Neural cell (in vitro differentiated cells): ENCODE measurements around the gene BCL11B. TPM values are rescaled to one million over a fixed set of nuclear protein-coding genes. Genes with fewer than 3 reads are reported as not detected.

Experiments used
- H2AFZ ChIP-seq: fragments of 200-600, 300-800 bp; sonication (generic), shearing (Covaris generic); 2 replicates; pipeline ENCODE4 v1.6.0; 2014; ENCODE audit warnings: low read depth, mild to moderate bottlenecking, antibody characterized with exemption, low read length, moderate library complexity
- H3F3A ChIP-seq: fragments of 200-600 bp; shearing (Covaris generic); 2 replicates; pipeline ENCODE4 v1.6.1; 2016; ENCODE audit warnings: mild to moderate bottlenecking, moderate library complexity, mixed read lengths, antibody characterized with exemption, low read length; ENCODE audit not compliant: insufficient read depth, poor library complexity, severe bottlenecking
- H3K27ac ChIP-seq: fragments of 200-600, 300-800 bp; sonication (generic), shearing (Covaris generic); 2 replicates; pipeline ENCODE4 v1.5.1; 2014; ENCODE audit warnings: mild to moderate bottlenecking, low read length, moderate library complexity
- H3K27me3 ChIP-seq: fragments of 300-800, 200-600 bp; sonication (generic), shearing (Covaris generic); 2 replicates; pipeline ENCODE4 v1.6.0; 2014; ENCODE audit warnings: mild to moderate bottlenecking, low read depth, low read length, moderate library complexity; ENCODE audit not compliant: insufficient read depth
- H3K36me3 ChIP-seq: fragments of 300-800, 200-600 bp; sonication (generic), shearing (Covaris generic); 2 replicates; pipeline ENCODE4 v1.5.1; 2014; ENCODE audit warnings: mild to moderate bottlenecking, antibody characterized with exemption, low read length, moderate library complexity; ENCODE audit not compliant: insufficient read depth
- H3K4me2 ChIP-seq: fragments of 300-800, 200-600 bp; sonication (generic), shearing (Covaris generic); 2 replicates; pipeline ENCODE4 v1.6.0; 2014; ENCODE audit warnings: mild to moderate bottlenecking, low read length
- H3K4me3 ChIP-seq: fragments of 300-800, 200-600 bp; sonication (generic), shearing (Covaris generic); 2 replicates; pipeline ENCODE4 v1.5.1; 2014; ENCODE audit warnings: mild to moderate bottlenecking, low read length, moderate library complexity
- H3K79me2 ChIP-seq: fragments of 200-600 bp; shearing (Covaris generic); replicated peaks from 2 replicates; pipeline ENCODE4 v1.6.0; 2014; ENCODE audit warnings: mild to moderate bottlenecking, low read length, moderate library complexity; ENCODE audit not compliant: insufficient read depth
- H3K9ac ChIP-seq: fragments of 300-800, 200-600 bp; sonication (generic), shearing (Covaris generic); 2 replicates; pipeline ENCODE4 v1.6.1; 2016; ENCODE audit warnings: mild to moderate bottlenecking, low read length, mixed read lengths
- H3K9me2 ChIP-seq: fragments of 200-600 bp; shearing (Covaris generic); 2 replicates; pipeline ENCODE4 v1.6.1; 2016; ENCODE audit warnings: mild to moderate bottlenecking, low read length, mixed read lengths; ENCODE audit not compliant: insufficient read depth
- H3K9me3 ChIP-seq: fragments of 200-600, 300-800 bp; sonication (generic), shearing (Covaris generic); 2 replicates; pipeline ENCODE4 v1.6.1; 2016; ENCODE audit warnings: mild to moderate bottlenecking, mixed run types, low read length, moderate library complexity, mixed read lengths
- H4K20me1 ChIP-seq: fragments of 200-600 bp; shearing (Covaris generic); 2 replicates; pipeline ENCODE4 v1.6.1; 2016; ENCODE audit warnings: mild to moderate bottlenecking, mixed run types; ENCODE audit not compliant: insufficient read depth
- EP300 ChIP-seq: fragments of 450-650 bp; conservative IDR thresholded peaks from 2 replicates; pipeline ENCODE4 v1.6.1; 2014; ENCODE audit warnings: antibody characterized with exemption, mild to moderate bottlenecking, moderate library complexity; ENCODE audit not compliant: poor library complexity, severe bottlenecking
- EZH2 ChIP-seq: fragments of 200-600, 300-800 bp; shearing (Covaris generic), sonication (generic); IDR thresholded peaks from 2 replicates; pipeline ENCODE4 v1.6.1; 2014; ENCODE audit warnings: antibody characterized with exemption, low read length, borderline replicate concordance, mild to moderate bottlenecking; ENCODE audit not compliant: insufficient read depth, poor library complexity, severe bottlenecking
- MXI1 ChIP-seq: fragments of 450-650 bp; conservative IDR thresholded peaks from 2 replicates; pipeline ENCODE4 v1.6.1; 2014; ENCODE audit warnings: antibody characterized with exemption, mild to moderate bottlenecking; ENCODE audit not compliant: poor library complexity, severe bottlenecking
- POLR2AphosphoS5 ChIP-seq: IDR thresholded peaks from 2 replicates; pipeline ENCODE4 v1.6.1; 2012
- RAD21 ChIP-seq: fragments of 450-650 bp; conservative IDR thresholded peaks from 2 replicates; pipeline ENCODE4 v1.6.1; 2014; ENCODE audit warnings: antibody characterized with exemption, mild to moderate bottlenecking, moderate library complexity
- SMC3 ChIP-seq: fragments of 450-650 bp; conservative IDR thresholded peaks from 2 replicates; pipeline ENCODE4 v1.6.1; 2014; ENCODE audit warnings: antibody characterized with exemption, mild to moderate bottlenecking, moderate library complexity; ENCODE audit not compliant: poor library complexity
- TAF1 ChIP-seq: IDR thresholded peaks from 2 replicates; pipeline ENCODE4 v1.6.1; 2012; ENCODE audit warnings: low read depth
- polyA plus RNA-seq: library from polyadenylated mRNA; depleted of rRNA; stranded (reverse); fragments of >200 nt; gene quantifications from 2 replicates; pipeline ENCODE4 v1.2.3, GENCODE V29; 2014
- TF ChIP-seq, protein P1 (sequence below): fragments of 450-650 bp; IDR thresholded peaks from 2 replicates; pipeline ENCODE4 v1.5.1; 2014; ENCODE audit warnings: antibody characterized with exemption, mild to moderate bottlenecking, moderate library complexity; ENCODE audit not compliant: poor library complexity, severe bottlenecking
- TF ChIP-seq, protein P2 (sequence below): IDR thresholded peaks from 2 replicates; pipeline ENCODE4 v1.6.1; 2012; ENCODE audit warnings: borderline replicate concordance

BCL11B gene
- polyA plus RNA-seq, 1 donor from 2014 or later = 104 TPM

DNA sequence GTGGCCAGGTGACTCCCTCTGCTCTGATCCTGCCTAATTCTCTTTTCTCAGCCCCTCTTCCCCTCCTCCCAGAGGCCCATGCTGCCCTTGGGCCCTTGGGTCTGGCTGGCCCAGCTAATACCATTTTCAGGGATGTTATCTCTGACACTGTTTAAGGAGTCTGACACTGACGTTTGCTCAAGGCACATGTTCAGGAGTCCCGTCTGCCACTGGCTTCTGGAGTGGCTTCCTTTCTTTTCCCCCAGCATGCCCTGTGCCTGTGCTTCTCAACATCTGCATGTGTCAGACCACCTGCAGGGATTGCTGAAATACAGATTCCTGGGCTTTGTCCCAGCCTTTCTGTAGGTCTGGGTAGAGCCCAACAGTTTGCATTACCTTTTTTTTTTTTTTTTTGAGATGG is 128.9 kb downstream of the BCL11B start:
- no peaks in the 10 kb centered on the region for H3F3A ChIP-seq
- no peak overlapping the region for H2AFZ ChIP-seq
- H3K4me2 ChIP-seq = no peak overlapping the region
- H3K27me3 ChIP-seq = no peaks in the 10 kb centered on the region
- H3K9me2 ChIP-seq = no peaks in the 10 kb centered on the region
- TF ChIP-seq, protein P1, sequence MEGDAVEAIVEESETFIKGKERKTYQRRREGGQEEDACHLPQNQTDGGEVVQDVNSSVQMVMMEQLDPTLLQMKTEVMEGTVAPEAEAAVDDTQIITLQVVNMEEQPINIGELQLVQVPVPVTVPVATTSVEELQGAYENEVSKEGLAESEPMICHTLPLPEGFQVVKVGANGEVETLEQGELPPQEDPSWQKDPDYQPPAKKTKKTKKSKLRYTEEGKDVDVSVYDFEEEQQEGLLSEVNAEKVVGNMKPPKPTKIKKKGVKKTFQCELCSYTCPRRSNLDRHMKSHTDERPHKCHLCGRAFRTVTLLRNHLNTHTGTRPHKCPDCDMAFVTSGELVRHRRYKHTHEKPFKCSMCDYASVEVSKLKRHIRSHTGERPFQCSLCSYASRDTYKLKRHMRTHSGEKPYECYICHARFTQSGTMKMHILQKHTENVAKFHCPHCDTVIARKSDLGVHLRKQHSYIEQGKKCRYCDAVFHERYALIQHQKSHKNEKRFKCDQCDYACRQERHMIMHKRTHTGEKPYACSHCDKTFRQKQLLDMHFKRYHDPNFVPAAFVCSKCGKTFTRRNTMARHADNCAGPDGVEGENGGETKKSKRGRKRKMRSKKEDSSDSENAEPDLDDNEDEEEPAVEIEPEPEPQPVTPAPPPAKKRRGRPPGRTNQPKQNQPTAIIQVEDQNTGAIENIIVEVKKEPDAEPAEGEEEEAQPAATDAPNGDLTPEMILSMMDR = no peak
- TF ChIP-seq EZH2 (no peak), RAD21 (no peak), TAF1 (no peak), SMC3 (no peak), EP300 (no peak), MXI1 (no peak), POLR2AphosphoS5 (no peak)
- TF ChIP-seq, protein P2, sequence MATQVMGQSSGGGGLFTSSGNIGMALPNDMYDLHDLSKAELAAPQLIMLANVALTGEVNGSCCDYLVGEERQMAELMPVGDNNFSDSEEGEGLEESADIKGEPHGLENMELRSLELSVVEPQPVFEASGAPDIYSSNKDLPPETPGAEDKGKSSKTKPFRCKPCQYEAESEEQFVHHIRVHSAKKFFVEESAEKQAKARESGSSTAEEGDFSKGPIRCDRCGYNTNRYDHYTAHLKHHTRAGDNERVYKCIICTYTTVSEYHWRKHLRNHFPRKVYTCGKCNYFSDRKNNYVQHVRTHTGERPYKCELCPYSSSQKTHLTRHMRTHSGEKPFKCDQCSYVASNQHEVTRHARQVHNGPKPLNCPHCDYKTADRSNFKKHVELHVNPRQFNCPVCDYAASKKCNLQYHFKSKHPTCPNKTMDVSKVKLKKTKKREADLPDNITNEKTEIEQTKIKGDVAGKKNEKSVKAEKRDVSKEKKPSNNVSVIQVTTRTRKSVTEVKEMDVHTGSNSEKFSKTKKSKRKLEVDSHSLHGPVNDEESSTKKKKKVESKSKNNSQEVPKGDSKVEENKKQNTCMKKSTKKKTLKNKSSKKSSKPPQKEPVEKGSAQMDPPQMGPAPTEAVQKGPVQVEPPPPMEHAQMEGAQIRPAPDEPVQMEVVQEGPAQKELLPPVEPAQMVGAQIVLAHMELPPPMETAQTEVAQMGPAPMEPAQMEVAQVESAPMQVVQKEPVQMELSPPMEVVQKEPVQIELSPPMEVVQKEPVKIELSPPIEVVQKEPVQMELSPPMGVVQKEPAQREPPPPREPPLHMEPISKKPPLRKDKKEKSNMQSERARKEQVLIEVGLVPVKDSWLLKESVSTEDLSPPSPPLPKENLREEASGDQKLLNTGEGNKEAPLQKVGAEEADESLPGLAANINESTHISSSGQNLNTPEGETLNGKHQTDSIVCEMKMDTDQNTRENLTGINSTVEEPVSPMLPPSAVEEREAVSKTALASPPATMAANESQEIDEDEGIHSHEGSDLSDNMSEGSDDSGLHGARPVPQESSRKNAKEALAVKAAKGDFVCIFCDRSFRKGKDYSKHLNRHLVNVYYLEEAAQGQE = no peak
- no peak overlapping the region for H3K27ac ChIP-seq
- no peak overlapping the region for H3K4me3 ChIP-seq
- no peaks in the 10 kb centered on the region for H3K9me3 ChIP-seq
- no peak overlapping the region for H3K9ac ChIP-seq
- no peaks in the 10 kb centered on the region for H3K36me3 ChIP-seq
- H4K20me1 ChIP-seq = no peaks in the 10 kb centered on the region
- H3K79me2 ChIP-seq = no peaks in the 10 kb centered on the region

DNA sequence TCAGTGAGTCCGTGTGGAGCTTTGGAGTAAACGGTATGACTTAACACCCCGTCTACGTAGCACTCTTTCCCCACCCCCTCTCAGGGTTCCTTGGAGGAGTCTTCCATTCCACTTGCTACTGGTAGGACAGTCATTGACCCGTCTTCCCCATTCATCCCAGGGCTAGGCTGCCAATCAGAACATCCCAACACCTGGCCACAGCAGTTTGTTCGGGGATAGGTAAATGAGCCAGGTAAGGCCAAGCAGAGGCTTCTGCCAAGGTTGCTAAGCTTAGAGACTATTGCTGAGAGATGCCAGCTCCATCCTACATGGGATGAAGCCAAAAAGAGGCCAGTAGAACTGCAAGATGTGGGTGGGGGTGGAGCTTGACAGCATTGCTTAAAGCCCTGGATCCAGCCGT is 130.8 kb downstream of the BCL11B start:
- Histone ChIP-seq H3K4me2 (no peak overlapping the region), H3K9ac (no peak overlapping the region), H3K9me3 (no peaks in the 10 kb centered on the region), H4K20me1 (no peaks in the 10 kb centered on the region), H3K79me2 (no peaks in the 10 kb centered on the region), H3K9me2 (no peaks in the 10 kb centered on the region), H3K27me3 (no peaks in the 10 kb centered on the region), H2AFZ (no peak overlapping the region), H3K36me3 (no peaks in the 10 kb centered on the region), H3F3A (no peaks in the 10 kb centered on the region), H3K4me3 (no peak overlapping the region), H3K27ac (no peak overlapping the region)
- TF ChIP-seq, protein P2 = no peak
- TF ChIP-seq TAF1 (no peak), RAD21 (no peak), EP300 (no peak)
